ENCODE results near the gene ATXN1L.
"Not testable (repeated sequence)": the region's sequence is repeated elsewhere in the genome, so short reads cannot be mapped to it uniquely, and the experiment has no call there.

Gene ATXN1L

DNA sequence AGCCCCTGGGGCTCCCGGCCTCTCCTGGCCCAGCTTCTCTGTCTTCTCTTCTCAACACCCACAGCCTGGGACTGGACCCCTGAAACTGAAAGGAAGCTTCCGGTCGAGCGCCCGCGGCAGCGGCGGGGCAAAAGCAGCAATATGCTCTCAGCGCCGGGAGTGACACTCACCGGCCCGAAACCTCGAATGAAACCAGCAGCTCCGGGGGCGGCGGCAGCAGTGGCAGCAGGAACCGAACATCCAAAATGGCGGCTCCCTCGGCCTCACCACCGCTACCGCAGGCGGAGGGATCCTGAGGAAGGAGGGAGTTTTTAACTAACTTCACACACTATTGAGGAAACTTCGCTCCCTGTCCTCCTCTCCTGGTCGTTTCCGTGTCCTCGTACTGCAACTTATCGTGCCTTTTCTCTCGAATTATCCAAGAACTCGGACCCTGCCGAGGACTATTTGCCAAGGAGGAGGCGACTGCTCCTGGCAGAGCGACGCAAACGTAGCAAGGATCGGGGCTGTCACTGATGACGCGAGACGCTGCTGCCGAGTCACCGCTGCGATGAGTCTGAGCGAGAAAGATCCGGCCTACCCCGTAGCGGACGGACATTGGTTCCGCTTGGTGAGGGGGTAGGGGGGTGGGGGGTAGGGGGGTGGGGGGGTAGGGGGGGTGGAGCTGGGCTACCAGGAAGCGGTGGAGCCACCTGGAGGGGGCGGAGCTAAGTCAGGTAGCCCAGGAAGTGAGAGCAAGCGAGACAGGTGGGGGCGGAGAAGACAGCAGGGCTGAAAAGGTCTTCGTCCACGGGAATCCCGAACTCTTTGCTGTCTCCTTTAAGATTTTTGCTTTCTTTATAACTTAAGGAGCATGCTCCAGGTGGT, 37.0 kb upstream of the ATXN1L start, which contains the start of gene AP1G1:
Gene AP1G1 (minus strand): TSS at position 242 of the 867 bp plus-strand sequence. CDS start 19,355 bp downstream, outside the sequence.
- H3K27me3 ChIP-seq (ENCODE audit: insufficient read depth, low read depth, severe bottlenecking): no peaks in the 10 kb centered on the region
- peaks cover 13% of the 10 kb centered on the region for H3K36me3 ChIP-seq
- DNase-seq: peak; percentile 97
- peak within 1 kb of the TSS; percentile 94 for H3K4me3 ChIP-seq (ENCODE audit: low read depth, low read length)
- TF ChIP-seq, protein P1, sequence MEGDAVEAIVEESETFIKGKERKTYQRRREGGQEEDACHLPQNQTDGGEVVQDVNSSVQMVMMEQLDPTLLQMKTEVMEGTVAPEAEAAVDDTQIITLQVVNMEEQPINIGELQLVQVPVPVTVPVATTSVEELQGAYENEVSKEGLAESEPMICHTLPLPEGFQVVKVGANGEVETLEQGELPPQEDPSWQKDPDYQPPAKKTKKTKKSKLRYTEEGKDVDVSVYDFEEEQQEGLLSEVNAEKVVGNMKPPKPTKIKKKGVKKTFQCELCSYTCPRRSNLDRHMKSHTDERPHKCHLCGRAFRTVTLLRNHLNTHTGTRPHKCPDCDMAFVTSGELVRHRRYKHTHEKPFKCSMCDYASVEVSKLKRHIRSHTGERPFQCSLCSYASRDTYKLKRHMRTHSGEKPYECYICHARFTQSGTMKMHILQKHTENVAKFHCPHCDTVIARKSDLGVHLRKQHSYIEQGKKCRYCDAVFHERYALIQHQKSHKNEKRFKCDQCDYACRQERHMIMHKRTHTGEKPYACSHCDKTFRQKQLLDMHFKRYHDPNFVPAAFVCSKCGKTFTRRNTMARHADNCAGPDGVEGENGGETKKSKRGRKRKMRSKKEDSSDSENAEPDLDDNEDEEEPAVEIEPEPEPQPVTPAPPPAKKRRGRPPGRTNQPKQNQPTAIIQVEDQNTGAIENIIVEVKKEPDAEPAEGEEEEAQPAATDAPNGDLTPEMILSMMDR (IDR thresholded peaks at IDR 0.05; ENCODE audit: low read depth, low read length): no peak
- H3K27ac ChIP-seq: peak within 1 kb of the TSS; percentile 99
- no peaks in the 10 kb centered on the region for H3K9me3 ChIP-seq (ENCODE audit: severe bottlenecking)

DNA sequence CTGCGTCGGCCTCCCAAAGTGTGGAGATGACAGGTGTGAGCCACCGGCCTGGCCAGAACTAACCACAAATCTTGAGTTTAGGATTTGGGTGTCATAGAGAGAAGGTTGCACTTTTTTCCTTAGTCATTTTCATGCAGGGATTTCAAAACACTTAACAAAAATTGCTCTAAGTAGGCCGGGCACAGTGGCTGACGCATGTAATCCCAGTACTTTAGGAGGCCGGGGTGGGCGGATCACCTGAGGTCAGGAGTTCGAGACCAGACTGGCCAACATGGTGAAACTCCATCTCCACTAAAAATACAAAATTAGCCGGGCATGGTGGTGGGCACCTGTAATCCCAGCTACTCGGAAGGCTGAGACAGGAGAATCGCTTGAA, 35.6 kb upstream of the ATXN1L start:
- H3K9me3 ChIP-seq (ENCODE audit: severe bottlenecking); H3K4me3 ChIP-seq (ENCODE audit: low read depth, low read length); H3K27ac ChIP-seq; DNase-seq; H3K36me3 ChIP-seq; H3K27me3 ChIP-seq (ENCODE audit: insufficient read depth, low read depth, severe bottlenecking): not testable (repeated sequence)

DNA sequence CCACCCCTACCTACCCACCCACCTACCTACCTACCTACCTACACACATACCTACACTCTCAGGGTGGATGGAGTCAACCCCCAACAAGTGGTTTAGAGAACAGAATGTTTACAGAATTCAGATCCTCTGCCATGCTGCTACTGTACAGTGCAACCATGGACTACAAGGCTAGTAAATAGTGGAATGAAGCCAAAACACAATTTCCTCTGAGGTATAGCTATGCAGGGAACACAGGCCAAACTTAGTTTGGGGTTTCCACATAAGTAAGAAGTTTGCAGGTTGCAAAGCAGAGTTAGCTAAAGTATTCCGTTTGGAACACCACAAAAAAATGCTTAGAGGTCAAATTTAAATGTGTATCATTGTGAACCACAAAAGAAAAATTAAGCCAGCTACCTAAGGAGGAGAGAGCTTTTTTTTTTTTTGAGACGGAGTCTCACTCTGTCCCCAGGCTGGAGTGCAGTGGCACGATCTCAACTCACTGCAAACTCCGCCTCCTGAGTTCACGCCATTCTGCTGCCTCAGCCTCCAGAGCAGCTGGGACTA, 34.4 kb upstream of the ATXN1L start:
- TF ChIP-seq, protein P1 (IDR thresholded peaks at IDR 0.05; ENCODE audit: low read depth, low read length): no peak
- peaks cover 5% of the 10 kb centered on the region for H3K36me3 ChIP-seq
- H3K9me3 ChIP-seq (ENCODE audit: severe bottlenecking): no peaks in the 10 kb centered on the region
- no peak overlapping the region for H3K27ac ChIP-seq
- no peaks in the 10 kb centered on the region for H3K27me3 ChIP-seq (ENCODE audit: insufficient read depth, low read depth, severe bottlenecking)
- no peak overlapping the region for H3K4me3 ChIP-seq (ENCODE audit: low read depth, low read length)
- DNase-seq: no peak

DNA sequence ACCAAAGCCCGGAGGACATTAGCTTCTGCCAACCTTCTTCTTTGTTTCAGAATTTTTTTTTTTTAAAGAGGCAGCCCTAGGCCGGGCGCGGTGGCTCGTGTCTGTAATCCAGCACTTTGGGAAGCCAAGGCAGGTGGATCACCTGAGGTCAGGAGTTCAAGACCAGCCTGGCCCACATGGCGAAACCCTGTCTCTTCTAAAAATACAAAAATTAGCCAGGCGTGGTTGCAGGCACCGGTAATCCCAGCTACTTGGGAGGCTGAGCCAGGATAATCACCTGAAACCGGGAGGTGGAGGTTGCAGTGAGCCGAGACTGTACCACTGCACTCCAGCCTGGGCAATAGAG, 28.6 kb upstream of the ATXN1L start:
- H3K27ac ChIP-seq; H3K4me3 ChIP-seq (ENCODE audit: low read depth, low read length); H3K9me3 ChIP-seq (ENCODE audit: severe bottlenecking); DNase-seq; H3K27me3 ChIP-seq (ENCODE audit: insufficient read depth, low read depth, severe bottlenecking); H3K36me3 ChIP-seq: not testable (repeated sequence)

DNA sequence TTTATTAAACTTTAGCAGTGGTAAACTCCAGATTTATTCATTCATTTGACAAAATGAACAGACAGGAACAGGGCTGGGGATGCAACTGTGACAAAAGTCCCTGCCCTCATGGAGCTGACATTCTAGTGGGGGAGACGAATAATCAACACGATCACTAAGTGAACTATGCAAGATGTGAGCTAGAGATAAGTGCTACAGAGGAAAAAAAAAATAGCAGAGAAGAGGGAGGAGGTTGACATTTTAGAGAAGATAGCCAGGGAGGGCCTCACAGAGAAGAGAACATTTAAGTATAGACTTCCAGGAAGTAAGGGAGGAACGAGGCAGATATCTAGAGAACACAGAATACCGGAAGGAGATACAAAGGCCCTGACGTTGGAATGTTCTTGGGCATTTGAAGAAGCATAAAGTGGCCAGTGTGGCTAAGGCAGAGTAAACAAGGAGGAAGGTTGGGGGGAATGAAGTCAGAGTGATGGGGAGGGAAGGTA, 19.2 kb upstream of the ATXN1L start:
- no peaks in the 10 kb centered on the region for H3K27me3 ChIP-seq (ENCODE audit: insufficient read depth, low read depth, severe bottlenecking)
- DNase-seq: no peak
- H3K4me3 ChIP-seq (ENCODE audit: low read depth, low read length): no peak overlapping the region
- H3K36me3 ChIP-seq: no peaks in the 10 kb centered on the region
- H3K27ac ChIP-seq: no peak overlapping the region
- TF ChIP-seq, protein P1 (IDR thresholded peaks at IDR 0.05; ENCODE audit: low read depth, low read length): no peak
- H3K9me3 ChIP-seq (ENCODE audit: severe bottlenecking): no peaks in the 10 kb centered on the region

DNA sequence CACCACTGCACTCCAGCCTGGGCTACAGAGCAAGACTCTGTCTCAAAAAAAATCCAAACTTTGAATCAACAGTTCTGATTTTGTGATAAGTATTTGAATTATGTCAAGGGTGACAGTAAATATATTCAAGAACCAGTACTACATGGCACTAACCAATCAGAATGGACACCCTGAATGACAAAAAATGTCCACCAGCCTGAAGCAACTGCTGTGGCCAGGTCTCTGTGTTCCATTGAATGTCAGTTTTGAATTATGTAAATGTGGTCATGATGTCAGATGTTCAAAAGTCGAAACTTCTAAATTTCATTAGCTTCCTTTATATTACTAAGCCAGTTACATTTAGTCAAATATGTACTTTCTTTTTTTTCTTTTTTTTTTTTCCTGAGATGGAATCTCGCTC, 15.4 kb upstream of the ATXN1L start:
- H3K9me3 ChIP-seq (ENCODE audit: severe bottlenecking): no peaks in the 10 kb centered on the region
- no peak overlapping the region for H3K4me3 ChIP-seq (ENCODE audit: low read depth, low read length)
- no peaks in the 10 kb centered on the region for H3K27me3 ChIP-seq (ENCODE audit: insufficient read depth, low read depth, severe bottlenecking)
- TF ChIP-seq, protein P1 (IDR thresholded peaks at IDR 0.05; ENCODE audit: low read depth, low read length): no peak
- no peak for DNase-seq
- no peaks in the 10 kb centered on the region for H3K36me3 ChIP-seq
- H3K27ac ChIP-seq: no peak overlapping the region

DNA sequence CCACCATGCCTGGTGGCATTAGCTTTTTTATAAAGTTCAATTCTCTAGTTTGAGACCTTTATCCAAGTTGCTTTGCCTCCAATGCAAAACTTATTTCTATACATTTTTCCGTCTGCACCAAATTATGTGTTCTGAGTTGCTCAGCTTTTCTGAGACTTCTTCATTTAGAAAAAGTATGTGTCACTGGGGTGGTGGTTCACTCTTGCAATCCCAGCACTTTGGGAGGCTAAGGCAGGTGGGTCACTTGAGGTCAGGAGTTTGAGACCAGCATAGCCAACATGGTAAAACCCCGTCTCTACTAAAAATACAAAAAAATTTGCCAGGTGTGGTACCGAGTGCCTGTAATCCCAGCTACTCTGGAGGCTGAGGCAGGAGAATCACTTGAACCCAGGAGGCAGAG, 14.1 kb upstream of the ATXN1L start:
- not testable (repeated sequence) for H3K9me3 ChIP-seq (ENCODE audit: severe bottlenecking)

DNA sequence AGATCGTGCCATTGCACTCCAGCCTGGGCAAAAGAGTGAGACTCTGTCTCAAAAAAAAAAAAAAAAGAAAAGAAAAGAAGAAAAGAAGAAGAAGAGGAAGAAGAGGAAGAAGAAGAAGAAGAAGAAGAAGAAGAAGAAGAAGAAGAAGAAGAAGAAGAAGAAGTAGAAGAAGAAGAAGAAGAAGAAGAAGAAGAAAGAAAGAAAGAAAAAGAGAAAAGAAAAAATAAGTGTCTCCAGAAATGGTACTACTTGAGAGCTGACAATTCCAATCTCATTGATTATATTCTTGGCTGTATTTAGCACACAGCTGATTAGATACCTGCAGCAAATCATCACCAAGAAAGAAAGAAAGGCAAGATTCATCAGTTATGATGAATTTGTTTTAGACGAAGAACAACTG, 13.7 kb upstream of the ATXN1L start:
- H3K36me3 ChIP-seq; H3K27ac ChIP-seq; DNase-seq; H3K9me3 ChIP-seq (ENCODE audit: severe bottlenecking); H3K4me3 ChIP-seq (ENCODE audit: low read depth, low read length); H3K27me3 ChIP-seq (ENCODE audit: insufficient read depth, low read depth, severe bottlenecking): not testable (repeated sequence)

More for the DNA sequence above, 14.1 kb upstream of the ATXN1L start:
- not testable (repeated sequence) for H3K27me3 ChIP-seq (ENCODE audit: insufficient read depth, low read depth, severe bottlenecking); H3K36me3 ChIP-seq; DNase-seq; H3K27ac ChIP-seq; H3K4me3 ChIP-seq (ENCODE audit: low read depth, low read length)
